ENCODE results near the gene RANBP9.

Gene RANBP9

GRCh38 chr6:13629459-13630116 is 82.0 kb downstream of the RANBP9 start:
- TF ChIP-seq CTCF (IDR thresholded peaks at IDR 0.05; ENCODE audit: low read length, missing control alignments): no peak
- H3K4me3 ChIP-seq (replicated peaks; ENCODE audit: low read depth, low read length): no peak overlapping the region
- peak; percentile 32 for DNase-seq (ENCODE audit: low read depth)

DNA sequence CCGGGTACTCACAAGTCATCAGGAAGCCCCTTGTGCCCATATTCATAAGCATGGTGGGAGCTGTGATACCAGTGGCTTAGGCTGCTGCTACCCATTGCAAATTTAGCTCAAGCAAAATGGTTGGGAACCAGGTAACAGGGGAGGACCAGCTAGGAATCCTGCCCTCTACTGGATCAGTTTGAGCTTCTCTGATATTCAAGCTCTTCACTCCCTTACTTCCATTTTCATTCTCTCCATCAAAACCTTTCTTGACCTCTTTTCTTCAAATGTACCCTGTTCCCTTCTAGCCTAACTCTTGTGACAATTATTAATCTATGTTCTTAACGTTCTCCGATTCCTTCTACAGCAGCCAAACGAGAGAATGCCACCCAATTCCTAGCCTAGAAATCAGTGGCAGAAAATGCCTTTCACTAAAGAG is 86.8 kb downstream of the RANBP9 start:
- no peak overlapping the region for H3K4me3 ChIP-seq (replicated peaks; ENCODE audit: low read depth, low read length)
- TF ChIP-seq CTCF (IDR thresholded peaks at IDR 0.05; ENCODE audit: low read length, missing control alignments): peak; percentile 66
- peak; percentile 65 for DNase-seq (ENCODE audit: low read depth)

DNA sequence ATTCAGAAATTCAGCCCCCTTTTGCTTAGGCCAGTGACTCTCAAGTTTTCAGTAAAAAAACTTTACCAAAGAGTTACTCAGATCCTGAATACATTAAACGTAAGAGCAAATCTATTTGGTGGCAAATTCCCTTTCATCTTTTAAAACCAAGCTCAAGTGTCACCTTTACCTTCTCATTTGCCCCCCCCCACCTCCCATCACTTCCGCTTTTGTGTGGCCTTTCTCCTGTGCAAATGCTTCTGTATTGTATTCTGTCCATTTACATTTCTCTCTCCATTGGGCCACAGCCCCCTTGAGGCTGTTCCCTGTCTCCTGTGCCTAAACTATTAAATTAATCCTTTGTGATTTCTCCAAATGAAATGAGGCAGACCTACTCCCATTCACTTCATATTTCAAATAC is 94.6 kb downstream of the RANBP9 start:
- no peak for DNase-seq (ENCODE audit: low read depth)
- H3K4me3 ChIP-seq (replicated peaks; ENCODE audit: low read depth, low read length): no peak overlapping the region
- no peak for TF ChIP-seq CTCF (IDR thresholded peaks at IDR 0.05; ENCODE audit: low read length, missing control alignments)

GRCh38 chr6:13615792-13616120 is 95.9 kb downstream of the RANBP9 start:
- TF ChIP-seq CTCF (IDR thresholded peaks at IDR 0.05; ENCODE audit: low read length, missing control alignments): no peak
- peak overlapping the region; percentile 99 for H3K4me3 ChIP-seq (replicated peaks; ENCODE audit: low read depth, low read length)
- peak; percentile 37 for DNase-seq (ENCODE audit: low read depth)

GRCh38 chr6:13614926-13615791 is 96.5 kb downstream of the RANBP9 start, which contains the start of gene NOL7:
Gene NOL7, plus strand, starts transcription at chr6:13615335. Its CDS starts 24 bp downstream, at chr6:13615359.
- TF ChIP-seq CTCF (IDR thresholded peaks at IDR 0.05; ENCODE audit: low read length, missing control alignments): peak; percentile 86
- peak within 1 kb of the TSS; percentile 99 for H3K4me3 ChIP-seq (replicated peaks; ENCODE audit: low read depth, low read length)
- DNase-seq (ENCODE audit: low read depth): peak; percentile 99

- TF ChIP-seq CTCF (IDR thresholded peaks at IDR 0.05; ENCODE audit: low read length, missing control alignments): no peak
- DNase-seq (ENCODE audit: low read depth): peak; percentile 55
- H3K4me3 ChIP-seq (replicated peaks; ENCODE audit: low read depth, low read length): peak overlapping the region; percentile 99
These were observed 97.3 kb downstream of the RANBP9 start for GRCh38 chr6:13614126-13614925.
